Mesothelial cell of epicardium (in vitro differentiated cells): ENCODE results near the gene HSPH1. TPM values are rescaled to one million over a fixed set of nuclear protein-coding genes. Genes with fewer than 3 reads are reported as not detected.
"Not testable (repeated sequence)": the region's sequence is repeated elsewhere in the genome, so short reads cannot be mapped to it uniquely, and the experiment has no call there.

Source experiments
- DNase-seq, 2 experiments: peaks; one replicate each; pipeline ENCODE4 v3.0.0; 2021; ENCODE audit warnings: low spot score in 2 of 2; ENCODE audit not compliant: unreplicated experiment in 2 of 2
- H3K27ac Mint-ChIP-seq: 2 replicates; pipeline ENCODE4 v1.8.0; 2021; ENCODE audit warnings: mixed read lengths
- H3K27me3 Mint-ChIP-seq: 2 replicates; pipeline ENCODE4 v1.8.0; 2021; ENCODE audit warnings: low read depth, mixed read lengths
- H3K36me3 Mint-ChIP-seq: 2 replicates; pipeline ENCODE4 v1.8.0; 2021; ENCODE audit warnings: mixed read lengths
- H3K4me1 Mint-ChIP-seq: 2 replicates; pipeline ENCODE4 v1.8.0; 2021; ENCODE audit warnings: mixed read lengths
- H3K4me3 Mint-ChIP-seq: 2 replicates; pipeline ENCODE4 v1.8.0; 2021; ENCODE audit warnings: mild to moderate bottlenecking, moderate library complexity, mixed read lengths
- H3K9me3 Mint-ChIP-seq: 2 replicates; pipeline ENCODE4 v1.8.0; 2021; ENCODE audit warnings: mixed read lengths
- CTCF ChIP-seq: fragments of 200-600 bp; sonication (generic); IDR thresholded peaks from one replicate; pipeline ENCODE4 v1.5.0; 2021; ENCODE audit warnings: antibody characterized with exemption; ENCODE audit not compliant: unreplicated experiment
- total RNA-seq: library from RNA; stranded (reverse); gene quantifications from 3 replicates; pipeline ENCODE4 v1.2.1, GENCODE V29; 2021

The HSPH1 gene
- total RNA-seq, 1 donor from 2014 or later: 75.1 TPM

- Mint-ChIP-seq H3K27ac (peak overlapping the region; percentile 39), H3K36me3 (no peaks in the 10 kb centered on the region), H3K27me3 (peaks cover 6% of the 10 kb centered on the region), H3K4me1 (peaks cover 3% of the 10 kb centered on the region), H3K4me3 (no peak overlapping the region), H3K9me3 (peaks cover 8% of the 10 kb centered on the region)
- DNase-seq: no peak
- TF ChIP-seq CTCF: no peak
Observed at GRCh38 chr13:31184981-31185645, 23.4 kb upstream of the HSPH1 start.

GRCh38 chr13:31184451-31184850, 22.7 kb upstream of the HSPH1 start:
- H3K4me3 Mint-ChIP-seq: no peak overlapping the region
- H3K4me1 Mint-ChIP-seq: peaks cover 3% of the 10 kb centered on the region
- H3K36me3 Mint-ChIP-seq: no peaks in the 10 kb centered on the region
- no peak for DNase-seq
- no peak overlapping the region for H3K27ac Mint-ChIP-seq
- TF ChIP-seq CTCF: no peak
- peaks cover 8% of the 10 kb centered on the region for H3K9me3 Mint-ChIP-seq
- peaks cover 2% of the 10 kb centered on the region for H3K27me3 Mint-ChIP-seq

GRCh38 chr13:31182987-31183386, 21.3 kb upstream of the HSPH1 start:
- Mint-ChIP-seq H3K27me3 (no peaks in the 10 kb centered on the region), H3K27ac (no peak overlapping the region), H3K4me1 (peaks cover 3% of the 10 kb centered on the region), H3K36me3 (no peaks in the 10 kb centered on the region), H3K9me3 (peaks cover 4% of the 10 kb centered on the region), H3K4me3 (no peak overlapping the region)
- DNase-seq: no peak
- no peak for TF ChIP-seq CTCF

GRCh38 chr13:31179754-31180153, 18.1 kb upstream of the HSPH1 start:
- Mint-ChIP-seq H3K27me3 (no peaks in the 10 kb centered on the region), H3K9me3 (peaks cover 3% of the 10 kb centered on the region)

GRCh38 chr13:31179241-31179640, 17.5 kb upstream of the HSPH1 start:
- H3K4me3 Mint-ChIP-seq: no peak overlapping the region
- no peak for DNase-seq
- H3K36me3 Mint-ChIP-seq: no peaks in the 10 kb centered on the region
- no peaks in the 10 kb centered on the region for H3K27me3 Mint-ChIP-seq
- H3K9me3 Mint-ChIP-seq: peaks cover 3% of the 10 kb centered on the region
- TF ChIP-seq CTCF: no peak
- H3K4me1 Mint-ChIP-seq: peaks cover 16% of the 10 kb centered on the region
- no peak overlapping the region for H3K27ac Mint-ChIP-seq

More at GRCh38 chr13:31179754-31180153, 18.1 kb upstream of the HSPH1 start:
- Mint-ChIP-seq H3K36me3 (no peaks in the 10 kb centered on the region), H3K4me3 (no peak overlapping the region), H3K27ac (no peak overlapping the region), H3K4me1 (peaks cover 16% of the 10 kb centered on the region)
- DNase-seq: no peak
- TF ChIP-seq CTCF: no peak

- not testable (repeated sequence) for H3K36me3 Mint-ChIP-seq, H3K27ac Mint-ChIP-seq, H3K9me3 Mint-ChIP-seq, DNase-seq, H3K4me3 Mint-ChIP-seq, H3K27me3 Mint-ChIP-seq
- H3K4me1 Mint-ChIP-seq: peaks cover 25% of the 10 kb centered on the region
Observed at GRCh38 chr13:31177813-31178495, 16.2 kb upstream of the HSPH1 start.
